H1 (cell line): Measurements from ENCODE around the gene AMN1.

Experiments
- CREB1 ChIP-seq: IDR thresholded peaks from 2 replicates; pipeline ENCODE4 v1.6.1; 2012; ENCODE audit warnings: inconsistent platforms
- EGR1 ChIP-seq: IDR thresholded peaks from 2 replicates; pipeline ENCODE4 v1.6.1; 2011; ENCODE audit warnings: low read depth, low read length, borderline replicate concordance
- FOSL1 ChIP-seq: IDR thresholded peaks from 2 replicates; pipeline ENCODE4 v1.6.1; 2011; ENCODE audit warnings: mild to moderate bottlenecking, low read depth, low read length, moderate library complexity; ENCODE audit not compliant: insufficient read depth
- GTF2F1 ChIP-seq: IDR thresholded peaks from 2 replicates; pipeline ENCODE4 v1.6.1; 2012; ENCODE audit warnings: low read depth, low read length, improper control_type of control experiment, borderline replicate concordance
- JUND ChIP-seq: IDR thresholded peaks from 2 replicates; pipeline ENCODE4 v1.6.1; 2011; ENCODE audit warnings: mild to moderate bottlenecking, improper control_type of control experiment, low read length
- SIN3A ChIP-seq, 2 experiments: IDR thresholded peaks in 1 of 2; conservative IDR thresholded peaks in 1 of 2; 2 replicates each; pipeline ENCODE4 v1.6.1; 2011 to 2012; ENCODE audit warnings: low read length in 2 of 2, improper control_type of control experiment in 1 of 2, low read depth in 1 of 2, mild to moderate bottlenecking in 1 of 2
- SRF ChIP-seq: IDR thresholded peaks from 2 replicates; pipeline ENCODE4 v1.6.1; 2011; ENCODE audit warnings: mild to moderate bottlenecking, low read depth, low read length, moderate library complexity
- YY1 ChIP-seq: IDR thresholded peaks from 2 replicates; pipeline ENCODE4 v1.6.1; 2011; ENCODE audit warnings: low read depth, mild to moderate bottlenecking, low read length
- ZNF274 ChIP-seq: IDR thresholded peaks from 2 replicates; pipeline ENCODE4 v1.7.0; 2012; ENCODE audit warnings: low read length, borderline replicate concordance; ENCODE audit errors: extremely low read depth
- TF ChIP-seq, protein P1 (sequence below): IDR thresholded peaks from 2 replicates; pipeline ENCODE4 v1.6.1; 2012; ENCODE audit warnings: inconsistent platforms
- TF ChIP-seq, protein P2 (sequence below), 3 experiments: IDR thresholded peaks; 1 replicate in 2 of 3; 2 replicates in 1 of 3; pipeline versions ENCODE4 v1.5.1 to v1.6.1; 2011; ENCODE audit warnings: low read length in 3 of 3, mild to moderate bottlenecking in 3 of 3, inconsistent platforms in 2 of 3, low read depth in 1 of 3, moderate library complexity in 1 of 3; ENCODE audit not compliant: insufficient read depth in 1 of 3; ENCODE audit errors: control extremely low read depth in 1 of 3

- no peak for TF ChIP-seq YY1
- TF ChIP-seq, protein P1, sequence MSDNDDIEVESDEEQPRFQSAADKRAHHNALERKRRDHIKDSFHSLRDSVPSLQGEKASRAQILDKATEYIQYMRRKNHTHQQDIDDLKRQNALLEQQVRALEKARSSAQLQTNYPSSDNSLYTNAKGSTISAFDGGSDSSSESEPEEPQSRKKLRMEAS: no peak
- TF ChIP-seq, protein P2, sequence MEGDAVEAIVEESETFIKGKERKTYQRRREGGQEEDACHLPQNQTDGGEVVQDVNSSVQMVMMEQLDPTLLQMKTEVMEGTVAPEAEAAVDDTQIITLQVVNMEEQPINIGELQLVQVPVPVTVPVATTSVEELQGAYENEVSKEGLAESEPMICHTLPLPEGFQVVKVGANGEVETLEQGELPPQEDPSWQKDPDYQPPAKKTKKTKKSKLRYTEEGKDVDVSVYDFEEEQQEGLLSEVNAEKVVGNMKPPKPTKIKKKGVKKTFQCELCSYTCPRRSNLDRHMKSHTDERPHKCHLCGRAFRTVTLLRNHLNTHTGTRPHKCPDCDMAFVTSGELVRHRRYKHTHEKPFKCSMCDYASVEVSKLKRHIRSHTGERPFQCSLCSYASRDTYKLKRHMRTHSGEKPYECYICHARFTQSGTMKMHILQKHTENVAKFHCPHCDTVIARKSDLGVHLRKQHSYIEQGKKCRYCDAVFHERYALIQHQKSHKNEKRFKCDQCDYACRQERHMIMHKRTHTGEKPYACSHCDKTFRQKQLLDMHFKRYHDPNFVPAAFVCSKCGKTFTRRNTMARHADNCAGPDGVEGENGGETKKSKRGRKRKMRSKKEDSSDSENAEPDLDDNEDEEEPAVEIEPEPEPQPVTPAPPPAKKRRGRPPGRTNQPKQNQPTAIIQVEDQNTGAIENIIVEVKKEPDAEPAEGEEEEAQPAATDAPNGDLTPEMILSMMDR (IDR thresholded peaks at IDR 0.05; ENCODE audit: control extremely low read depth in 1 of 3, insufficient read depth in 1 of 3, low read depth in 1 of 3, low read length in 3 of 3): no peak
- no peak for TF ChIP-seq GTF2F1
- no peak for TF ChIP-seq EGR1
- no peak for TF ChIP-seq SRF
- no peak for TF ChIP-seq FOSL1
- TF ChIP-seq SIN3A (conservative IDR thresholded peaks at IDR 0.05 in 1 of 2, IDR thresholded peaks at IDR 0.05 in 1 of 2; ENCODE audit: low read depth in 1 of 2, low read length in 2 of 2): no peak
- no peak for TF ChIP-seq CREB1
- TF ChIP-seq ZNF274: no peak
- no peak for TF ChIP-seq JUND
Observed at GRCh38 chr12:31742891-31743290, 14.1 kb upstream of the AMN1 start.
